ENCODE data around the gene ZNF584. TPM values are rescaled to one million over a fixed set of nuclear protein-coding genes. Genes with fewer than 3 reads are reported as not detected.

ZNF584 gene
- total and polyA plus RNA-seq, 8 donors, result 4.1 to 8.5 (median 5.1) TPM

DNA sequence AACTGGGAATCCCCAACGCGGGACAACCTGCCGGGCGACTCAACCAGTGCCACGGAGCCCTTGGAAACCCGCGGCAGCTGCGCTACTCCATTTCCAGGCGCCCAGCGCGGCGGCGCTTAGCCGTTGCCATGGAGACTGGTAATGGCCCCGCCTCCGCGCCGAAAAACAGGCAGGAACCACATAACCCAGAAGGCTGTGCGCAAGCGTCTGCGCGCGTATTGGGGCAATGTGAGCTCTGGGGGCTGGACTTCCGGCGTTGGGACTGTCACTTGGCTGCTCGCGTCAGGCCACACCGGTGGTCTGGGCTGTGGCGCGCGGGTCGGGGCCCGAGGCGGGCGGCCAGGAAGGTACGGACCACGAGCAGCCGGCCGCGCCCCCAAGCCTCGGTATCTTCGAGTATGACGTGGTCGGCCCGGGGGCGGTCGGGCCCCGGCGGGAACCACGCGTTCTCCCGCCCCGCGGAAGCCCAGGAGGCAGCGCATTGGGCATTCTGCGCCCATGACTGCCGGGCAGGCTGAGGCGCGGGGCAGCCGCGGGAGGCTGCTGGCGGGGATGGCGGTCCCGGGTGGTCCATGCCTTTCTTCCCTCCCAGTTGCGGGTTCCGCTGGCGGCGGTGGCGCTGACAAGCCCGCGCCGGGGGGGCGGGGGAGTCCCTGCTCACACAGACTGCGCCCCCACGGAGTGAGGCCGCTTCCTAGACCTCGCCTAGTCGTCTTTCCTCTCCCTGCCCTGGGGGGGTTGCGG lies 43.1 kb downstream of the ZNF584 start, which contains the start of gene ZNF324B:
Gene ZNF324B (plus strand): TSS at position 265 of the 744 bp plus-strand sequence. CDS start 2,080 bp downstream, outside the sequence.
- DNase-seq (peak; percentile 94 to 99 (median 97)), FAIRE-seq (no peak), ATAC-seq (peak; percentile 98 to 99 (median 99))
- 0% methylated on average over 66 to 79 of the region's 79 CpGs for WGBS, 2 donors
- H3K27me3 ChIP-seq, result no peaks in the 10 kb centered on the region
- H3K27ac ChIP-seq, result peak within 1 kb of the TSS; percentile 24 to 79 (median 56)
- H3K4me3 ChIP-seq, result peak within 1 kb of the TSS; percentile 69 to 99 (median 85)
- TF ChIP-seq, protein P1, sequence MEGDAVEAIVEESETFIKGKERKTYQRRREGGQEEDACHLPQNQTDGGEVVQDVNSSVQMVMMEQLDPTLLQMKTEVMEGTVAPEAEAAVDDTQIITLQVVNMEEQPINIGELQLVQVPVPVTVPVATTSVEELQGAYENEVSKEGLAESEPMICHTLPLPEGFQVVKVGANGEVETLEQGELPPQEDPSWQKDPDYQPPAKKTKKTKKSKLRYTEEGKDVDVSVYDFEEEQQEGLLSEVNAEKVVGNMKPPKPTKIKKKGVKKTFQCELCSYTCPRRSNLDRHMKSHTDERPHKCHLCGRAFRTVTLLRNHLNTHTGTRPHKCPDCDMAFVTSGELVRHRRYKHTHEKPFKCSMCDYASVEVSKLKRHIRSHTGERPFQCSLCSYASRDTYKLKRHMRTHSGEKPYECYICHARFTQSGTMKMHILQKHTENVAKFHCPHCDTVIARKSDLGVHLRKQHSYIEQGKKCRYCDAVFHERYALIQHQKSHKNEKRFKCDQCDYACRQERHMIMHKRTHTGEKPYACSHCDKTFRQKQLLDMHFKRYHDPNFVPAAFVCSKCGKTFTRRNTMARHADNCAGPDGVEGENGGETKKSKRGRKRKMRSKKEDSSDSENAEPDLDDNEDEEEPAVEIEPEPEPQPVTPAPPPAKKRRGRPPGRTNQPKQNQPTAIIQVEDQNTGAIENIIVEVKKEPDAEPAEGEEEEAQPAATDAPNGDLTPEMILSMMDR (IDR thresholded peaks at IDR 0.05), result no peak
- H3K4me1 ChIP-seq, result peaks cover 0 to 3% (median 0%) of the 10 kb centered on the region in 3 donors
- intact Hi-C loops (cut with DNase I), result no loop called here
- H3K9me3 ChIP-seq, result no peaks in the 10 kb centered on the region
- no peaks in the 10 kb centered on the region for H3K36me3 ChIP-seq

DNA sequence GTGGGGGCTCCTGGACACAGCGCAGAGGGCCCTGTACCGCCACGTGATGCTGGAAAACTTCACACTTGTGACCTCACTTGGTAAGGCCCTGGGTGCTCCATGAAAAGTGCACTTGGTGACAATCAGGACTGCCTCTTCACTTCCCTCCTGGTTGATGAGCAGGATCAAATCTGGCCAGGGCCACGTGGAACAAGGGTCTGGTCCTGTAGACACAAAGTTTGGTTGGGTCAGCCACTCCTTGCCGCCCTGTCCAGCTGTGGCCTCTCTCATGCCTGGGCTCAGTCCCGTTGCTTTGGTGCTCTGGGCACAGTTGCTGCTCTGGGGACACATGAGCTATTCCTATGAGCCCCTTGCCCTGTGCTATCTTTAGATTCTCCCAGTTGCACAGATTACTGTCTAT lies 45.3 kb downstream of the ZNF584 start:
- no peak for FAIRE-seq
- no peak for ATAC-seq
- Histone ChIP-seq H3K9me3 (no peaks in the 10 kb centered on the region), H3K27ac (no peak overlapping the region), H3K4me1 (peaks cover 0 to 3% (median 0%) of the 10 kb centered on the region in 3 donors), H3K4me3 (no peak overlapping the region), H3K27me3 (no peaks in the 10 kb centered on the region), H3K36me3 (no peaks in the 10 kb centered on the region)
- no peak for DNase-seq
- intact Hi-C loops (cut with DNase I), result no loop called here
- WGBS, 2 donors, result 93 to 94% methylated on average over 6 of the region's 6 CpGs
- TF ChIP-seq, protein P1 (IDR thresholded peaks at IDR 0.05), result no peak

DNA sequence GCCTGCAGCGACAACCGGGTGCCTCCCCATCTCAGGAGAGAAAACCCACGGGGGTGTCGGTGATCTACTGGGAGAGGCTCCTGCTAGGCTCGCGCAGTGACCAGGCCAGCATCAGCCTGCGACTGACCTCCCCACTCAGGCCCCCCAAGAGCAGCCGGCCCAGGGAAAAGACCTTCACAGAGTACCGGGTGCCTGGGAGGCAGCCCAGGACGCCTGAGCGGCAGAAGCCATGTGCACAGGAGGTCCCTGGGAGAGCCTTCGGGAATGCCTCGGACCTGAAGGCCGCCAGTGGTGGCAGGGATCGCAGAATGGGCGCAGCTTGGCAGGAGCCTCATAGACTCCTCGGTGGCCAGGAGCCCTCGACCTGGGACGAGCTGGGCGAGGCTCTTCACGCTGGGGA lies 46.9 kb downstream of the ZNF584 start:
- Histone ChIP-seq H3K4me3 (no peak overlapping the region), H3K9me3 (no peaks in the 10 kb centered on the region), H3K27ac (no peak overlapping the region), H3K27me3 (no peaks in the 10 kb centered on the region), H3K4me1 (peaks cover 0 to 3% (median 0%) of the 10 kb centered on the region in 3 donors), H3K36me3 (no peaks in the 10 kb centered on the region)
- WGBS, 2 donors, result 95% methylated on average over 17 to 21 of the region's 21 CpGs
- no peak for FAIRE-seq
- TF ChIP-seq, protein P1 (IDR thresholded peaks at IDR 0.05), result no peak
- DNase-seq, result no peak
- intact Hi-C loops (cut with DNase I), result no loop called here
- no peak for ATAC-seq

DNA sequence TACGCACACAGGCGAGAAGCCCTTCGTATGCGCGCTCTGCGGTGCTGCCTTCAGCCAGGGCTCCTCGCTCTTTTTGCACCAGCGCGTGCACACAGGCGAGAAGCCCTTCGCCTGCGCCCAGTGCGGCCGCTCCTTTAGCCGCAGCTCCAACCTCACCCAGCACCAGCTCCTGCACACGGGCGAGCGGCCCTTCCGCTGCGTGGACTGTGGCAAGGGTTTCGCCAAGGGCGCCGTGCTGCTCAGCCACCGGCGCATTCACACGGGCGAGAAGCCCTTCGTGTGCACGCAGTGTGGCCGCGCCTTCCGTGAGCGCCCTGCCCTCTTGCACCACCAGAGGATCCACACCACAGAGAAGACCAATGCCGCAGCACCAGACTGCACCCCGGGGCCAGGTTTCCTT lies 47.7 kb downstream of the ZNF584 start:
- FAIRE-seq, result no peak
- DNase-seq, result no peak
- no peak overlapping the region for H3K4me3 ChIP-seq
- H3K36me3 ChIP-seq, result no peaks in the 10 kb centered on the region
- H3K27me3 ChIP-seq, result no peaks in the 10 kb centered on the region
- TF ChIP-seq, protein P1 (IDR thresholded peaks at IDR 0.05), result no peak
- no peak for ATAC-seq
- H3K9me3 ChIP-seq, result no peaks in the 10 kb centered on the region
- intact Hi-C loops (cut with DNase I), result no loop called here
- H3K4me1 ChIP-seq, result no peaks in the 10 kb centered on the region
- WGBS, 2 donors, result 95 to 100% methylated on average over 35 of the region's 35 CpGs
- no peak overlapping the region for H3K27ac ChIP-seq

DNA sequence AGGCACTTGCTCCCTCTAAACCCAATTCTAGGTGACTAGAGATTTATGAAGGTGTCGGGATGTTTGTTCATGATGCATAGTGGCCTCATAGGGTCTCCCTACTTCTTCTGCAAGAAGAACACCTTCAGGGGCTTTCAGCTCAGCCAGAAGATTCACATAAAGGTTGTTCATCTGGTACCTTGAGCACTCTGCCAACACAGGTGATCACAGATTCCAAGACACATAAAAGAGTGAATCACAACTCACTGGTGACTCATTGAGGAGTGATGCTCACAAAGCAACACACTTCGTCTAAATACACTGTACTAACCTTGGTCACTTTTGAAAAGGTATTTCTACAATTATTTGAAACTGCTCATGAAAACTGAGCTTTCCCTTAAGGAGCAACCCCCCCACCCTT lies 51.6 kb downstream of the ZNF584 start:
- Histone ChIP-seq H3K4me1 (no peaks in the 10 kb centered on the region), H3K27me3 (no peaks in the 10 kb centered on the region), H3K27ac (no peak overlapping the region), H3K36me3 (no peaks in the 10 kb centered on the region), H3K4me3 (no peak overlapping the region), H3K9me3 (no peaks in the 10 kb centered on the region)
- TF ChIP-seq, protein P1 (IDR thresholded peaks at IDR 0.05), result no peak
- FAIRE-seq (no peak), DNase-seq (no peak), ATAC-seq (no peak)
- WGBS, 2 donors, result 83 to 100% methylated on average over 2 of the region's 2 CpGs
- intact Hi-C loops (cut with DNase I), result no loop called here
